HepG2 (cell line): ENCODE measurements around the gene CDR2L. TPM values are rescaled to one million over a fixed set of nuclear protein-coding genes. Genes with fewer than 3 reads are reported as not detected.

ENCODE experiments used
- ATAC-seq: fragments of 200-7000 bp; cut with Tn5 transposase; 3 replicates; pipeline ENCODE4 v1.9.1; 2020; ENCODE audit warnings: mild to moderate bottlenecking, moderate library complexity
- BruUV-seq: library from RNA; stranded (reverse); fragments of 400-500 nt; replicated peaks from 2 replicates; lab custom pipeline; 2021; lab: Mats Ljungman, UMichigan
- CTCF ChIA-PET: fragments of 300-600 bp; formaldehyde crosslinking; extraction: SDS; loops from one replicate; lab custom pipeline; 2021; ENCODE audit warnings: low total read pairs, inconsistent platforms, low intra/inter-chr PET ratio; lab: Yijun Ruan, JAX
- POLR2A ChIA-PET: fragments of 350-600 bp; sonication (Branson Sonifier 250); formaldehyde crosslinking; loops from one replicate; lab custom pipeline; 2020; ENCODE audit warnings: antibody characterized with exemption, inconsistent platforms; lab: Yijun Ruan, JAX
- DNase-seq: peaks from one replicate; pipeline ENCODE4 v3.0.0-alpha.2; 2015; ENCODE audit warnings: low spot score
- FAIRE-seq: peaks from 3 replicates; lab custom pipeline; 2011; peaks lifted over from hg19 to GRCh38; lab: Jason Lieb, UNC
- H2AFZ ChIP-seq: one replicate; pipeline ENCODE4 v1.6.1; 2011; ENCODE audit warnings: low read length, inconsistent platforms
- H3K27ac ChIP-seq: fragments of 300-600 bp; 3 replicates; pipeline ENCODE4 v1.8.0; 2011; ENCODE audit warnings: mixed run types, mild to moderate bottlenecking, mixed read lengths, low read length, inconsistent platforms; ENCODE audit not compliant: insufficient read depth; ENCODE audit errors: extremely low read length
- H3K27me3 ChIP-seq, 2 experiments: fragments of 200-600 bp in 1 of 2; 2 replicates in 1 of 2; 3 replicates in 1 of 2; pipeline versions ENCODE4 v1.6.0 to v1.8.0; 2011; ENCODE audit warnings: low read length in 2 of 2, mild to moderate bottlenecking in 2 of 2, moderate library complexity in 2 of 2, inconsistent platforms in 1 of 2; ENCODE audit not compliant: insufficient read depth in 2 of 2, control insufficient read depth in 1 of 2
- H3K36me3 ChIP-seq, 2 experiments: fragments of 200-600 bp in 1 of 2; replicated peaks in 1 of 2; 2 replicates in 1 of 2; 3 replicates in 1 of 2; pipeline versions ENCODE4 v1.5.1 to v1.8.0; 2011; ENCODE audit warnings: low read length in 2 of 2, inconsistent platforms in 1 of 2; ENCODE audit not compliant: insufficient read depth in 2 of 2, control insufficient read depth in 1 of 2
- H3K4me1 ChIP-seq: 2 replicates; pipeline ENCODE4 v1.5.1; 2012; ENCODE audit warnings: low read length, inconsistent platforms; ENCODE audit not compliant: insufficient read depth
- H3K4me2 ChIP-seq: 2 replicates; pipeline ENCODE4 v1.6.0; 2011; ENCODE audit warnings: low read depth, low read length, inconsistent platforms
- H3K4me3 ChIP-seq, 3 experiments: fragments of 200-600 bp in 1 of 3; sonication (generic), shearing (Covaris generic) in 1 of 3; replicated peaks in 1 of 3; 2 replicates each; pipeline ENCODE4 v1.5.1; 2011 to 2016; ENCODE audit warnings: low read length in 3 of 3, inconsistent platforms in 2 of 3, low read depth in 2 of 3, mild to moderate bottlenecking in 2 of 3, control low read depth in 1 of 3, mixed read lengths in 1 of 3; ENCODE audit not compliant: insufficient read depth in 1 of 3
- H3K79me2 ChIP-seq: one replicate; pipeline ENCODE4 v1.6.1; 2011; ENCODE audit warnings: low read length, inconsistent platforms; ENCODE audit not compliant: insufficient read depth
- H3K9ac ChIP-seq: 2 replicates; pipeline ENCODE4 v1.6.0; 2011; ENCODE audit warnings: mild to moderate bottlenecking, low read depth, low read length, inconsistent platforms; ENCODE audit not compliant: insufficient read depth
- H3K9me3 ChIP-seq: 2 replicates; pipeline ENCODE4 v1.5.1; 2012; ENCODE audit warnings: mild to moderate bottlenecking, low read length
- H4K20me1 ChIP-seq: 2 replicates; pipeline ENCODE4 v1.6.0; 2011; ENCODE audit warnings: inconsistent platforms, mild to moderate bottlenecking, low read length, moderate library complexity; ENCODE audit not compliant: insufficient read depth
- GTF2F1 ChIP-seq: fragments of 150-350 bp; IDR thresholded peaks from 2 replicates; pipeline ENCODE4 v1.6.1; 2014; ENCODE audit warnings: low read length
- JARID2 ChIP-seq: sonication (generic); formaldehyde crosslinking; IDR thresholded peaks from 2 replicates; pipeline ENCODE4 v1.8.1; 2023; ENCODE audit warnings: missing genetic modification reagents, inconsistent platforms; ENCODE audit not compliant: insufficient replicate concordance
- KDM4B ChIP-seq: sonication (generic); formaldehyde crosslinking; IDR thresholded peaks from 2 replicates; pipeline ENCODE4 v1.4.0; 2020; ENCODE audit warnings: missing genetic modification reagents
- MAX ChIP-seq: IDR thresholded peaks from 2 replicates; pipeline ENCODE4 v1.6.1; 2012; ENCODE audit warnings: inconsistent platforms
- PHF21A ChIP-seq: sonication (generic); formaldehyde crosslinking; IDR thresholded peaks from 2 replicates; pipeline ENCODE4 v1.5.0; 2020; ENCODE audit warnings: mild to moderate bottlenecking, missing genetic modification reagents
- SMC3 ChIP-seq: IDR thresholded peaks from 2 replicates; pipeline ENCODE4 v1.6.1; 2011; ENCODE audit warnings: low read length, improper control_type of control experiment
- WIZ ChIP-seq: sonication (generic); formaldehyde crosslinking; IDR thresholded peaks from 2 replicates; pipeline ENCODE4 v1.5.1; 2020; ENCODE audit warnings: mild to moderate bottlenecking, missing genetic modification reagents
- ZNF639 ChIP-seq: conservative IDR thresholded peaks from 2 replicates; pipeline ENCODE4 v1.6.1; 2018; ENCODE audit warnings: missing genetic modification reagents
- ZNF83 ChIP-seq: sonication (generic); formaldehyde crosslinking; IDR thresholded peaks from 2 replicates; pipeline ENCODE4 v1.4.0; 2020; ENCODE audit warnings: missing genetic modification reagents, mild to moderate bottlenecking, borderline replicate concordance
- WGBS: methylation state at CpG from one replicate; pipeline ENCODE4 v1.1.6; 2017; ENCODE audit warnings: low lambda C conversion rate; 5-methylcytosine and 5-hydroxymethylcytosine counted together
- in situ Hi-C: cut with HindIII; loops from 2 replicates; pipeline ENCODE4 v1.10.0; 2017; ENCODE audit warnings: low pct_unique_long_range_greater_than_20kb; ENCODE audit not compliant: extremely low pct_ligation_motif_present
- intact Hi-C: fragments of 100-400 bp; cut with micrococcal nuclease; formaldehyde crosslinking; loops from one replicate; pipeline ENCODE4 v1.10.0; 2022; ENCODE audit not compliant: unreplicated experiment
- polyA plus RNA-seq, 8 experiments: library from polyadenylated mRNA; depleted of rRNA in 3 of 8; stranded (reverse) in 7 of 8; unstranded in 1 of 8; fragments of >200 nt; fragmentation: Illumina TruSeq in 4 of 8; extraction: Trizol in 4 of 8; gene quantifications; 2 replicates each; pipeline versions ENCODE4 v1.2.1 to v1.2.3, GENCODE V29; 2011 to 2016; ENCODE audit warnings: low read depth in 4 of 8, missing spikeins in 1 of 8, mixed read lengths in 1 of 8; ENCODE audit not compliant: insufficient read depth in 1 of 8
- total RNA-seq, 5 experiments: library from RNA; depleted of rRNA; stranded (reverse); fragments of >200 nt; fragmentation: Illumina TruSeq; extraction: Trizol; gene quantifications; 2 replicates each; pipeline ENCODE4 v1.2.3, GENCODE V29; 2016; ENCODE audit warnings: low read depth in 1 of 5
- TF ChIP-seq, protein P1 (sequence below), 2 experiments: sonication (generic) in 1 of 2; formaldehyde crosslinking in 1 of 2; IDR thresholded peaks; 2 replicates each; pipeline versions ENCODE4 v1.5.1 to v1.6.1; 2011 to 2020; ENCODE audit warnings: borderline replicate concordance in 1 of 2, low read depth in 1 of 2, low read length in 1 of 2, mild to moderate bottlenecking in 1 of 2, missing genetic modification reagents in 1 of 2, moderate library complexity in 1 of 2
- TF ChIP-seq, protein P2 (sequence below): fragments of 450-650 bp; IDR thresholded peaks from 2 replicates; pipeline ENCODE4 v1.6.1; 2016
- TF ChIP-seq, protein P3 (sequence below): sonication (generic); formaldehyde crosslinking; IDR thresholded peaks from 2 replicates; pipeline ENCODE4 v1.5.1; 2020; ENCODE audit warnings: mild to moderate bottlenecking, missing genetic modification reagents, moderate library complexity

The CDR2L gene
- total and polyA plus RNA-seq, 2 of the 13 experiments (the other 11 are each of a cell fraction or from before 2014, with no cell fraction given), result 1.9 to 2.1 TPM

DNA sequence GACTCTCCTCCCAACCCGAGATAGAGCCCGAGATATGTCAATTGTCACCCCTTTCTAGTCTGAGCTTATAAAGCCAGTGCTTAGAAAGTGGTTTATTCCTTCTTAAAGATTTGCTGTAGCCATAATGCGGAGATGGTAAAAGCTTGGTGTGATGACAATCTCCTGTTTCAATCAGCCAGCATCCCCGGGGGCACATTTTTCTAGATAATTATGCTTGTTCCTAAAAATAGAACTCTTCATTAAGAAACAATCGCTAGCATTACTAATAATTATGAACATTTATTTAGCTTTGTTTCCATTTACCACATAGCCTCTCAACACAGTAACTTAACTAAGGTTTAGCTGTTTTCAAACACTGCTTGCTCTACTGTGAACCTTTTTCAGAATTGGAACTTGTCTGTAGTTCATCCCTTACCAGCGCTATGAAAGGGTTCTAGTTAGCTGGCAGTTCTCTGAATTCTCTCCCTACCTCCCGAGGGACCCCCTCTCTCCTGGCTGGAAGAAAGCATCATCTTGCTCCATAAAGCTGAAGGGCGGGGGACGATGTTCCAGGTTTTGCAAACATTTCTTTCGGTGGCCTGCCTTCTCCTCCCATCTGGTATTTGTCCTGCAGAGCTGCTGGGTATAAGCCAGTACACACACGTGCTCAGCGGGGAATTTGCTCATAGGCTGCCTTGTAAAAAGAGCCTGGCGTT is 24.1 kb downstream of the CDR2L start:
- 31% methylated on average over 13 of the region's 13 CpGs for WGBS
- H3K27me3 ChIP-seq, result no peaks in the 10 kb centered on the region; a peak in 2 of 5 replicates
- H3K36me3 ChIP-seq, result peaks cover under 1 to 4% of the 10 kb centered on the region in 2 experiments; a peak in 1 of 5 replicates
- intact Hi-C loops, result loop anchor here (1.0 kb wide), 1 partner anchor 22 kb away; no protein-coding TSS in a partner anchor
- in situ Hi-C loops, result no loop called here
- peak; percentile 86 for FAIRE-seq
- H3K4me3 ChIP-seq, result peak overlapping the region; percentile 71 to 96 (median 85)
- H3K9ac ChIP-seq, result peak overlapping the region; percentile 90
- BruUV-seq, result no TSS peak
- H3K4me2 ChIP-seq, result peak overlapping the region; percentile 94
- peaks cover 14% of the 10 kb centered on the region for H3K79me2 ChIP-seq
- peak overlapping the region; percentile 85 for H3K27ac ChIP-seq
- peak; percentile 61 for ATAC-seq
- peak overlapping the region; percentile 48 for H2AFZ ChIP-seq
- no peaks in the 10 kb centered on the region for H4K20me1 ChIP-seq
- H3K4me1 ChIP-seq, result peaks cover 28% of the 10 kb centered on the region
- DNase-seq, result peak; percentile 74
- no peaks in the 10 kb centered on the region for H3K9me3 ChIP-seq
- CTCF ChIA-PET, result interaction anchor here (0.8 to 2.0 kb wide), 2 partner anchors 50 to 51 kb away, joined by 3 to 8 read pairs; no protein-coding TSS in a partner anchor
- POLR2A ChIA-PET, result interaction anchor here (0.7 to 4.3 kb wide), 39 partner anchors 12 to 768 kb away, joined by 3 to 94 read pairs (median 8); partner anchors contain the start of genes ARMC7, ATP5PD, CDR2L and FDXR
- TF ChIP-seq KDM4B (CRISPR knock-in tag) (no peak), PHF21A (CRISPR knock-in tag) (peak; percentile 3; the same call in 1 of the 2 replicates), WIZ (CRISPR knock-in tag) (0 out of 2 replicates have a peak, but pooled peaks have one; percentile 13), ZNF639 (CRISPR knock-in tag) (no peak), SMC3 (no peak), MAX (0 out of 2 replicates have a peak, but pooled peaks have one; percentile 23), JARID2 (CRISPR knock-in tag) (no peak), GTF2F1 (no peak), ZNF83 (CRISPR knock-in tag) (no peak)
- TF ChIP-seq, protein P1, sequence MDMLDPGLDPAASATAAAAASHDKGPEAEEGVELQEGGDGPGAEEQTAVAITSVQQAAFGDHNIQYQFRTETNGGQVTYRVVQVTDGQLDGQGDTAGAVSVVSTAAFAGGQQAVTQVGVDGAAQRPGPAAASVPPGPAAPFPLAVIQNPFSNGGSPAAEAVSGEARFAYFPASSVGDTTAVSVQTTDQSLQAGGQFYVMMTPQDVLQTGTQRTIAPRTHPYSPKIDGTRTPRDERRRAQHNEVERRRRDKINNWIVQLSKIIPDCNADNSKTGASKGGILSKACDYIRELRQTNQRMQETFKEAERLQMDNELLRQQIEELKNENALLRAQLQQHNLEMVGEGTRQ (IDR thresholded peaks at IDR 0.05; ENCODE audit: low read depth, low read length), result peak; percentile 44; the same call in 1 of the 2 replicates
- TF ChIP-seq, protein P1 (CRISPR knock-in tag; IDR thresholded peaks at IDR 0.05; ENCODE audit: borderline replicate concordance), result 0 out of 2 replicates have a peak, but pooled peaks have one; percentile 23
- TF ChIP-seq, protein P2, sequence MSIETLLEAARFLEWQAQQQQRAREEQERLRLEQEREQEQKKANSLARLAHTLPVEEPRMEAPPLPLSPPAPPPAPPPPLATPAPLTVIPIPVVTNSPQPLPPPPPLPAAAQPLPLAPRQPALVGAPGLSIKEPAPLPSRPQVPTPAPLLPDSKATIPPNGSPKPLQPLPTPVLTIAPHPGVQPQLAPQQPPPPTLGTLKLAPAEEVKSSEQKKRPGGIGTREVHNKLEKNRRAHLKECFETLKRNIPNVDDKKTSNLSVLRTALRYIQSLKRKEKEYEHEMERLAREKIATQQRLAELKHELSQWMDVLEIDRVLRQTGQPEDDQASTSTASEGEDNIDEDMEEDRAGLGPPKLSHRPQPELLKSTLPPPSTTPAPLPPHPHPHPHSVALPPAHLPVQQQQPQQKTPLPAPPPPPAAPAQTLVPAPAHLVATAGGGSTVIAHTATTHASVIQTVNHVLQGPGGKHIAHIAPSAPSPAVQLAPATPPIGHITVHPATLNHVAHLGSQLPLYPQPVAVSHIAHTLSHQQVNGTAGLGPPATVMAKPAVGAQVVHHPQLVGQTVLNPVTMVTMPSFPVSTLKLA, result no peak
- TF ChIP-seq, protein P3, sequence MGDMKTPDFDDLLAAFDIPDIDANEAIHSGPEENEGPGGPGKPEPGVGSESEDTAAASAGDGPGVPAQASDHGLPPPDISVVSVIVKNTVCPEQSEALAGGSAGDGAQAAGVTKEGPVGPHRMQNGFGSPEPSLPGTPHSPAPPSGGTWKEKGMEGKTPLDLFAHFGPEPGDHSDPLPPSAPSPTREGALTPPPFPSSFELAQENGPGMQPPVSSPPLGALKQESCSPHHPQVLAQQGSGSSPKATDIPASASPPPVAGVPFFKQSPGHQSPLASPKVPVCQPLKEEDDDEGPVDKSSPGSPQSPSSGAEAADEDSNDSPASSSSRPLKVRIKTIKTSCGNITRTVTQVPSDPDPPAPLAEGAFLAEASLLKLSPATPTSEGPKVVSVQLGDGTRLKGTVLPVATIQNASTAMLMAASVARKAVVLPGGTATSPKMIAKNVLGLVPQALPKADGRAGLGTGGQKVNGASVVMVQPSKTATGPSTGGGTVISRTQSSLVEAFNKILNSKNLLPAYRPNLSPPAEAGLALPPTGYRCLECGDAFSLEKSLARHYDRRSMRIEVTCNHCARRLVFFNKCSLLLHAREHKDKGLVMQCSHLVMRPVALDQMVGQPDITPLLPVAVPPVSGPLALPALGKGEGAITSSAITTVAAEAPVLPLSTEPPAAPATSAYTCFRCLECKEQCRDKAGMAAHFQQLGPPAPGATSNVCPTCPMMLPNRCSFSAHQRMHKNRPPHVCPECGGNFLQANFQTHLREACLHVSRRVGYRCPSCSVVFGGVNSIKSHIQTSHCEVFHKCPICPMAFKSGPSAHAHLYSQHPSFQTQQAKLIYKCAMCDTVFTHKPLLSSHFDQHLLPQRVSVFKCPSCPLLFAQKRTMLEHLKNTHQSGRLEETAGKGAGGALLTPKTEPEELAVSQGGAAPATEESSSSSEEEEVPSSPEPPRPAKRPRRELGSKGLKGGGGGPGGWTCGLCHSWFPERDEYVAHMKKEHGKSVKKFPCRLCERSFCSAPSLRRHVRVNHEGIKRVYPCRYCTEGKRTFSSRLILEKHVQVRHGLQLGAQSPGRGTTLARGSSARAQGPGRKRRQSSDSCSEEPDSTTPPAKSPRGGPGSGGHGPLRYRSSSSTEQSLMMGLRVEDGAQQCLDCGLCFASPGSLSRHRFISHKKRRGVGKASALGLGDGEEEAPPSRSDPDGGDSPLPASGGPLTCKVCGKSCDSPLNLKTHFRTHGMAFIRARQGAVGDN (CRISPR knock-in tag), result no peak
